ENCODE measurements around the gene ZDHHC8. TPM values are rescaled to one million over a fixed set of nuclear protein-coding genes. Genes with fewer than 3 reads are reported as not detected.

The ZDHHC8 gene
- total RNA-seq, 2 donors from 2014 or later: 27.9 to 34.1 TPM

- no peaks in the 10 kb centered on the region for H3K4me1 ChIP-seq
- H3K36me3 ChIP-seq: no peaks in the 10 kb centered on the region
- no peaks in the 10 kb centered on the region for H3K27me3 ChIP-seq
- no peaks in the 10 kb centered on the region for H3K9me3 ChIP-seq
- no peak for TF ChIP-seq CTCF (IDR thresholded peaks at IDR 0.05)
- H3K9ac ChIP-seq (ENCODE audit: low read depth in 2 of 2, low read length in 2 of 2): no peak overlapping the region
- DNase-seq: no peak
- no peak overlapping the region for H3K4me3 ChIP-seq
- no peak overlapping the region for H3K27ac ChIP-seq
- intact Hi-C loops (cut with DNase I): no loop called here
Observed at GRCh38 chr22:20152464-20152890, 20.9 kb downstream of the ZDHHC8 start.

DNA sequence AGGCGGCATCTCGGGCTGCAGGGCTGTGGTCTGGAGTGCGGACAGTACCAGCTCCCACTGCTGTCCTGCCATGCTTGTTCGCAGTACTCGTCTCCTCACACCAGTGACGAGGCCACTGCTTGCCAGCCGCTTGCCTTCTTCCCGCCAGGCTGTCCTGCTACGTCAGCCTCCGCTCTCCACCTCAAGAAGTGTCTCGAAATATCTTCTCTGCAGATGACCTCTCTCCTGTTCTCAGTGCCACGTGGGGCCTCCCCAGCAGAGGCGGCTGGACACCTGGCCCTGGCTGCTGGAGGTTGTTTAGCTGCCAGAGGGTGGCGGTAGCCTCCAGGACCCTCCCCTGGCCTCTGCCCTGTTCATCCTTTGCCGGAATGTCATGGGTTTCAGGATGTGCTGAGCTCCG, 22.3 kb downstream of the ZDHHC8 start:
- no peaks in the 10 kb centered on the region for H3K4me1 ChIP-seq
- H3K9ac ChIP-seq (ENCODE audit: low read depth in 2 of 2, low read length in 2 of 2): no peak overlapping the region
- TF ChIP-seq CTCF (IDR thresholded peaks at IDR 0.05): no peak
- no peak overlapping the region for H3K4me3 ChIP-seq
- intact Hi-C loops (cut with DNase I): no loop called here
- H3K9me3 ChIP-seq: no peaks in the 10 kb centered on the region
- H3K27ac ChIP-seq: no peak overlapping the region
- H3K36me3 ChIP-seq: no peaks in the 10 kb centered on the region
- DNase-seq: no peak
- no peaks in the 10 kb centered on the region for H3K27me3 ChIP-seq

DNA sequence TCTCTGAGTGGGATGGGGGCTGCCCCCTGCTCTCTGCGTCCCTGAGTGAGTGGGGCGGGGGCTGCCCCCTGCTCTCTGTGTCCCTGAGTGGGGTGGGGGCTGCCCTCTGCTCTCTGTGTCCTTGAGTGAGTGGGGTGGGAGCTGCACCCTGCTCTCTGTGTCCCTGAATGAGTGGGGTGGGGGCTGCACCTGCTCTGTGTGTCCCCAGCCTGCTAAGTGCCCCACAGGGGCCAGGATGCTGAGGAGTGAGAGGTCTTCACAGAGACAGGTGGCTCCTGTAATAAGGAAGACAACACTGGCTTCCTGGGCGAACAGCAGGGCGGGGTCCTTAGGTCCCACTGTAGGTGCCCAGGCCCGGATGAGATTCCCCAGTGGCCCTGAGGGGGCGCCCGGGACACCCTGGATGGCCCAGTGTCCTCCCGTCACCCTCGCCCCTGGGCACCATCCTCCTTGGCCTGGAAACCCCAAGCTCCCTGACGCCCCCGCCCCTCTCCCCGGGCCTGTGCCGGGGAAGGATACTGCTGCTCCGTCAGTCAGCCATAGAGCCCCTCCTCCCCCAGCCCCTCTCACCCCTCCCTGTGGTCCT, 23.1 kb downstream of the ZDHHC8 start:
- intact Hi-C loops (cut with DNase I): no loop called here
- no peak for DNase-seq
- Histone ChIP-seq H3K4me3 (no peak overlapping the region), H3K9me3 (no peaks in the 10 kb centered on the region), H3K4me1 (no peaks in the 10 kb centered on the region), H3K27me3 (no peaks in the 10 kb centered on the region), H3K9ac (ENCODE audit: low read depth in 2 of 2, low read length in 2 of 2) (no peak overlapping the region), H3K36me3 (no peaks in the 10 kb centered on the region), H3K27ac (no peak overlapping the region)
- TF ChIP-seq CTCF (IDR thresholded peaks at IDR 0.05): no peak

- intact Hi-C loops (cut with DNase I): loop anchor here (1.0 kb wide), 1 partner anchor 130 kb away; no protein-coding TSS in a partner anchor
- Histone ChIP-seq H3K36me3 (no peaks in the 10 kb centered on the region), H3K27ac (no peak overlapping the region), H3K27me3 (no peaks in the 10 kb centered on the region), H3K4me1 (no peaks in the 10 kb centered on the region), H3K9me3 (no peaks in the 10 kb centered on the region), H3K9ac (ENCODE audit: low read depth in 2 of 2, low read length in 2 of 2) (no peak overlapping the region), H3K4me3 (no peak overlapping the region)
- no peak for TF ChIP-seq CTCF (IDR thresholded peaks at IDR 0.05)
- DNase-seq: peak; percentile 28
Observed at GRCh38 chr22:20155330-20156041, 23.9 kb downstream of the ZDHHC8 start.

DNA sequence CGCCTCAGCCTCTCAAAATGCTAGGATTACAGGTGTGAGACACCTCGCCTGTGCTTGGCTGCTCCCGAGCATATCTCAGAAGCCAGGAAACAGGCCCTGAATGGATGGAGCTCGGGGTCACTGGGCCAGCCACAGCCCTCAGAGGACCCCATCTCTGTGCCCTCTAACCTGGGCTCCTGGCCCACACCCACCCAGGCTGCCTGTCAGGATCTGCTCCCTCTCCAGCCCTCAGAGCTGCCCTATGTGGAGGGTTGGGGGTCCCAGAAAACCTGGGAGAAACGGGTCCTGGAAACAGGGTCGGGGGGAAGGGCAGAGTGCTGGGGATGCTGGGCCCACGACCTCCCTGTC, 24.4 kb downstream of the ZDHHC8 start:
- H3K27me3 ChIP-seq: no peaks in the 10 kb centered on the region
- H3K27ac ChIP-seq: no peak overlapping the region

More for the DNA sequence above, 24.4 kb downstream of the ZDHHC8 start:
- no peak for TF ChIP-seq CTCF (IDR thresholded peaks at IDR 0.05)
- no peak for DNase-seq
- no peaks in the 10 kb centered on the region for H3K4me1 ChIP-seq
- no peaks in the 10 kb centered on the region for H3K9me3 ChIP-seq
- no peaks in the 10 kb centered on the region for H3K36me3 ChIP-seq
- intact Hi-C loops (cut with DNase I): loop anchor here (1.0 kb wide), 1 partner anchor 129 kb away; no protein-coding TSS in a partner anchor
- H3K4me3 ChIP-seq: no peak overlapping the region
- no peak overlapping the region for H3K9ac ChIP-seq (ENCODE audit: low read depth in 2 of 2, low read length in 2 of 2)
